ENCODE measurements around the gene MLYCD. TPM values are rescaled to one million over a fixed set of nuclear protein-coding genes. Genes with fewer than 3 reads are reported as not detected.

Gene MLYCD
- total and polyA plus RNA-seq, 10 of the 15 experiments (the other 5 are each of a cell fraction or from before 2014, with no cell fraction given) = 0.21 to 3.7 (median 1.7) TPM

DNA sequence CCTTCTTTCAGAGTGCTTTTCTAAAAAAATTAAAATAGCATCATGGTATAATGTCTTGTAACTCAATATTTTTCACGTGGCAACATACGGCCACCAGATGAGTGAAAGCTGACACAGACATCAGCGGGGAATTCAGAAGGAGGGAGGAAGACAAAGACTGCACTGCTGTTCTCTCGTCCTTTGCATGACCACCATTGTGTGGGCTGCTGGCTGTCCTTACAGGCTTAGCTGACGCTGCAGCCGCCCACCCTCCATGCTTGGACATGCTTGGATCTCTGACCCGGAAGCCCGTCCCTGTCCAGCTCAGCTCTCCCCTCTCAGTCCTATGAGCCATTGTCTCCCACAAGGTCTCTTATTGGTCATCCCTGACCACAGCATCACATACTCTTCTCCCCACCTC is 11.4 kb upstream of the MLYCD start:
- Histone ChIP-seq H3K27ac (ENCODE audit: control insufficient read depth, insufficient read depth) (no peak overlapping the region), H3K79me2 (ENCODE audit: control insufficient read depth, insufficient read depth, low read length) (no peaks in the 10 kb centered on the region), H3K9ac (ENCODE audit: control insufficient read depth, insufficient read depth, low read length) (no peak overlapping the region), H3K9me3 (replicated peaks; ENCODE audit: control insufficient read depth, insufficient read depth, low read length) (no peaks in the 10 kb centered on the region; the same call in 2 of the 3 replicates), H2AFZ (ENCODE audit: control insufficient read depth, low read depth, low read length) (no peak overlapping the region), H3K27me3 (replicated peaks in 1 of 2; ENCODE audit: control insufficient read depth in 2 of 2, insufficient read depth in 2 of 2, low read length in 1 of 2) (no peaks in the 10 kb centered on the region; a peak in 1 of 4 replicates), H3K4me2 (ENCODE audit: control insufficient read depth, insufficient read depth) (no peak overlapping the region), H3K36me3 (ENCODE audit: control insufficient read depth in 2 of 2, insufficient read depth in 2 of 2, low read length in 1 of 2) (no peaks in the 10 kb centered on the region), H3K4me3 (no peak overlapping the region), H3K4me1 (ENCODE audit: control insufficient read depth, insufficient read depth, low read length) (no peaks in the 10 kb centered on the region), H4K20me1 (ENCODE audit: control insufficient read depth, insufficient read depth) (no peaks in the 10 kb centered on the region)
- BruUV-seq (replicated peaks) = no TSS peak
- intact Hi-C loops (cut with micrococcal nuclease; ENCODE audit: unreplicated experiment) (no loop called here), in situ Hi-C loops (cut with MboI) (no loop called here)
- POLR2A ChIA-PET = no interaction called here
- TF ChIP-seq CREM (IDR thresholded peaks at IDR 0.05; ENCODE audit: low read depth) (no peak), BCL11A (IDR thresholded peaks at IDR 0.05; ENCODE audit: low read depth, low read length) (no peak), NFIC (IDR thresholded peaks at IDR 0.05; ENCODE audit: low read depth, low read length) (no peak), SUZ12 (IDR thresholded peaks at IDR 0.05; ENCODE audit: unreplicated experiment) (no peak), GATAD2B (conservative IDR thresholded peaks at IDR 0.05; ENCODE audit: low read depth) (no peak), CBX3 (IDR thresholded peaks at IDR 0.05; ENCODE audit: borderline replicate concordance, low read depth) (no peak), RELA (IDR thresholded peaks at IDR 0.05; ENCODE audit: borderline replicate concordance, partially characterized antibody) (no peak), PKNOX1 (IDR thresholded peaks at IDR 0.05) (no peak), EGR1 (IDR thresholded peaks at IDR 0.05; ENCODE audit: borderline replicate concordance in 1 of 2, low read depth in 2 of 2, low read length in 2 of 2) (no peak), ZNF274 (IDR thresholded peaks at IDR 0.05; ENCODE audit: insufficient read depth, insufficient read length) (no peak), MTA3 (IDR thresholded peaks at IDR 0.05; ENCODE audit: borderline replicate concordance, low read length) (no peak), TCF12 (IDR thresholded peaks at IDR 0.05; ENCODE audit: low read depth, low read length) (no peak), RUNX3 (IDR thresholded peaks at IDR 0.05; ENCODE audit: low read length) (no peak), MYC (IDR thresholded peaks at IDR 0.05; ENCODE audit: insufficient read depth, insufficient read length, insufficient replicate concordance, low read length, severe bottlenecking) (no peak), ASH2L (IDR thresholded peaks at IDR 0.05; ENCODE audit: borderline replicate concordance, low read depth) (no peak)
- TF ChIP-seq, protein P1, sequence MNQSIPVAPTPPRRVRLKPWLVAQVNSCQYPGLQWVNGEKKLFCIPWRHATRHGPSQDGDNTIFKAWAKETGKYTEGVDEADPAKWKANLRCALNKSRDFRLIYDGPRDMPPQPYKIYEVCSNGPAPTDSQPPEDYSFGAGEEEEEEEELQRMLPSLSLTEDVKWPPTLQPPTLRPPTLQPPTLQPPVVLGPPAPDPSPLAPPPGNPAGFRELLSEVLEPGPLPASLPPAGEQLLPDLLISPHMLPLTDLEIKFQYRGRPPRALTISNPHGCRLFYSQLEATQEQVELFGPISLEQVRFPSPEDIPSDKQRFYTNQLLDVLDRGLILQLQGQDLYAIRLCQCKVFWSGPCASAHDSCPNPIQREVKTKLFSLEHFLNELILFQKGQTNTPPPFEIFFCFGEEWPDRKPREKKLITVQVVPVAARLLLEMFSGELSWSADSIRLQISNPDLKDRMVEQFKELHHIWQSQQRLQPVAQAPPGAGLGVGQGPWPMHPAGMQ (IDR thresholded peaks at IDR 0.05; ENCODE audit: borderline replicate concordance) = no peak
- TF ChIP-seq, protein P2, sequence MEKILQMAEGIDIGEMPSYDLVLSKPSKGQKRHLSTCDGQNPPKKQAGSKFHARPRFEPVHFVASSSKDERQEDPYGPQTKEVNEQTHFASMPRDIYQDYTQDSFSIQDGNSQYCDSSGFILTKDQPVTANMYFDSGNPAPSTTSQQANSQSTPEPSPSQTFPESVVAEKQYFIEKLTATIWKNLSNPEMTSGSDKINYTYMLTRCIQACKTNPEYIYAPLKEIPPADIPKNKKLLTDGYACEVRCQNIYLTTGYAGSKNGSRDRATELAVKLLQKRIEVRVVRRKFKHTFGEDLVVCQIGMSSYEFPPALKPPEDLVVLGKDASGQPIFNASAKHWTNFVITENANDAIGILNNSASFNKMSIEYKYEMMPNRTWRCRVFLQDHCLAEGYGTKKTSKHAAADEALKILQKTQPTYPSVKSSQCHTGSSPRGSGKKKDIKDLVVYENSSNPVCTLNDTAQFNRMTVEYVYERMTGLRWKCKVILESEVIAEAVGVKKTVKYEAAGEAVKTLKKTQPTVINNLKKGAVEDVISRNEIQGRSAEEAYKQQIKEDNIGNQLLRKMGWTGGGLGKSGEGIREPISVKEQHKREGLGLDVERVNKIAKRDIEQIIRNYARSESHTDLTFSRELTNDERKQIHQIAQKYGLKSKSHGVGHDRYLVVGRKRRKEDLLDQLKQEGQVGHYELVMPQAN (conservative IDR thresholded peaks at IDR 0.05) = no peak
- RAD21 ChIA-PET (ENCODE audit: unreplicated experiment) = no interaction called here
- WGBS (ENCODE audit: insufficient coverage, insufficient replicate concordance, low lambda C conversion rate, missing lambda C conversion rate) = 71% methylated on average over 8 of the region's 8 CpGs
- DNase-seq (ENCODE audit: low read depth, low spot score) (no peak), FAIRE-seq (no peak), ATAC-seq (no peak)
- SMC1A ChIA-PET (ENCODE audit: uncharacterized antibody, unreplicated experiment) = no interaction called here
- CTCF ChIA-PET = no interaction called here

Measured in GM12878 (cell line).